ENCODE data around the gene HDAC4.

Gene HDAC4

DNA sequence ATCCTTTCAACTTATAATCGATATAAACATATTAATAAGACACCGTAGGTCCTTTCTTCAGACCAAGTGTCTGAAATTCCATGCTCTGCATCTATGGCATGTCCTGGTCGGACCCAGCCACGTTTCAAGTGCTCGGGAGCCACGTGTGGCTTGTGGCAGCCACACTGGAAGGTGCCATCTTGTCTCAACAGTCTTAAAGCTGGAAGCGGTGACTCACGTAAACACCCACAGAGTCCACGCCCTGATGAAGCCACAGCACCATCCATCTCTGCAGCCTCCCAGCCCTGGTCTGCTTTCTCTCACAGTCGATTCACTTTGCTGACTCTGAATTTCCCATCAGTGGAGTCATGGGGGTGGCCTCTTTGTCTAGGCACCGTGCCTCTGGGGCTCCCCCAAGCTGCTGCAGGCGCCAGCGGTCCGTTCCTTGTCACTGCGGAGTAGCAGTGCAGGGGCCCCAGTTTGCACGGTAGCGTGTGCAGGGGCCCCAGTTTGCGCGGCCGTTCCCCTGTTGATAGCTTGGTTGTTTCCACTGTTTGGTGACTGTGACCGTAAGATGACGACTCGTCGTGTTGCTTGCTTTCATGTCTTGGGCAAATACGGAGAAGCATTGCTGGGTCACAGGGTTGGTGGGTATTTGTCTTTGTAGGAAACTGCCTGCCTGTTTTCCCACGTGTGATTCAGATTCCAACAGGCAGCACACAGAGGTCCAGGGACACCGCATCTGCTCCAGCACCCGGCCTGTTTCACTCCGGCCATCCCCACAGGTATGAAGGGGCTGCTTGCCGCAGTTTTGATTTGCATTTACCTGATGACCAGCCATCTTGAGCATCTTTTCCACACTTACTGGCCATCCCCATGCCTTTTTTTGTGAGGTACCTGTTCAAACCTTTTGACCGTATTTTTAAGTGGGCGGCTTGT lies 240.3 kb downstream of the HDAC4 start:
- DNase-seq, result no peak

DNA sequence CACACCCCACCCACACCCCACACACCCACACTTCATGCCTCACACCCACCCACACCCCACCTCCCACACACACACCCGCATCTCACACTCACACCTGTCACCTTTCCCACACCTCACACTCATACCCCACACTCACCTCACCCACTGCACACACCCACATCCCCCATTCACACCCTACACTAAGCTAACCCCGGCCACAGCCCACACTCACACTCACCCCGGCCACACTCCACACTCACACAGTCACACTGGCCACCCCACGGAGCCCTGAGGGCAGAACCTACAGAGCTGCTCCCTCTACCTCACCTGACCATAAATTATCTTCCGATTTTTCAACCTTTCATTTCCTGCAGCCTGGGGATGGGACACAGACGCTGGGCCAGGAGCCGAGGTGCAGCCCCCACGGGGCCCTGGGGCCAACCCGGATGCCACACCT lies 241.3 kb downstream of the HDAC4 start:
- DNase-seq, result no peak

DNA sequence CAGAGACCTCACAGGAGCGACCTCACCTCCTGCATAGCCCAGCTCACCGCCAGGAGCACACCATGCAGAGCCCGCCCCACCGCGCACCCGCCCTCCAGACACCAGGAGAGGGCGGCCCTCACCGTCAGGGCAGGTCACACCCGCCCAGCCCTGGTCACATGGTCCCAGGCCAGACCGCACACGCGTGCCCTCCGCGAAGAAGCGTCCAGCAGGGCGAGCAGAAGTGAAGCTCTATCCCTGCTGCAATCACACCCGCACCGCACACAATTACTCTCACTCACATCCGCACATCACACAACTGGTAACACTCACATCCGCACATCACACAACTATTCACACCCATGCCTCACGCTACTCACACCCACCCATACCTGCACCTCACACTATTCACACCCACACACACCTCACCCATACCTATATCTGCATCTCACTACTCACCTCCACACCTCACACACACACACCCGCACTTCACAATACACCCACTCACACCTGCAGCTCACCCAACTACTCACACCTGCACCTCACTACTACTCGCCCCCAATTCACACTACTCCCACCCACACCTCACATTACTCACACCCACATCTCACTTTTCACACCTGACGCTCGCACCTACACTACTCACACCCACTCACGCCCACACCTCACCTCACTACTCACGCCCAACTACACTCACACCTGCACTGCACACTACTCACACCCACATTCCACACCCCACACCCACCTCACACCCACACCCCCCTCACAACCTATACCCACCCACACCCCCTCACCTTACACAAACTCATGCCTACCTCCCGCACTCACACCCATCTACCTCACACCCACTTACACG lies 242.0 kb downstream of the HDAC4 start:
- DNase-seq, result no peak

DNA sequence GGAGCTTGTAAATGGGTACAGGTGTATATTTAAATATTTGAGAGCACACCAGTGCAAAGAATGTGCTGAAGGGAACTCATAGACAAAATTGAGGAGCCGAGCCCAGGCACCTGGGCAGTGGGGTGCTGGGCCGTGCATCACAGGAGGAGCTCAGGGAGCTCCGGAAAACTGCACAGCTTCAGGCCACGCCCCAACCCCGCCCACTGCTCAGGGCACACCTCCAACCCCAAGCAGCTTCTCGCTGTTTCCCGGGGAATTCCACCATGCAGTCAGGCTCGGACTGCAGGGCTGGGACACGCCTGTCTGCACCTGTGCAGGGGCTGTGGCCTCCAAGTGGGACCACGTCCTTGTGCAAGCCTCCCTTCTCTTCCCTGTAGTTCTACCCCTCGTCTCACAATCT lies 243.0 kb downstream of the HDAC4 start:
- peak; percentile 66 for DNase-seq

DNA sequence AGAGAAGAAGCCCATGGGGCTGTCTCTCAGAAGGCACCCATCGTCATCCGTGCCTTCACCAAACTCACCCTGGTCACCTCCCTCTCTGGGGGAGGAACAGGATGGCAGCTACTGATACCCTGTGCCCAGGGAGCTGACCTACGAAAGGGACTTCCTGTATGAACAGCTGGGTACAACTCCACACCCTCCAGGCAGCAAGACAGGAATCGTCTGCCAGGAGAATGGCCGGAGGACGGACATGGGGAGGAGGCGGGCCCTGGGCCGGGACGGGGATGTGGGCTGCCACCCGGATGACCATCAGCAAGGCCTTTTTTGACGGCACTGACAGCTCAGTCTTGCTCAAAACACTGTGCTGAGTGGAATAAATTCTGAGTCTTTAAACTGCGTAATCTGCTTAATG lies 243.6 kb downstream of the HDAC4 start:
- DNase-seq, result no peak

DNA sequence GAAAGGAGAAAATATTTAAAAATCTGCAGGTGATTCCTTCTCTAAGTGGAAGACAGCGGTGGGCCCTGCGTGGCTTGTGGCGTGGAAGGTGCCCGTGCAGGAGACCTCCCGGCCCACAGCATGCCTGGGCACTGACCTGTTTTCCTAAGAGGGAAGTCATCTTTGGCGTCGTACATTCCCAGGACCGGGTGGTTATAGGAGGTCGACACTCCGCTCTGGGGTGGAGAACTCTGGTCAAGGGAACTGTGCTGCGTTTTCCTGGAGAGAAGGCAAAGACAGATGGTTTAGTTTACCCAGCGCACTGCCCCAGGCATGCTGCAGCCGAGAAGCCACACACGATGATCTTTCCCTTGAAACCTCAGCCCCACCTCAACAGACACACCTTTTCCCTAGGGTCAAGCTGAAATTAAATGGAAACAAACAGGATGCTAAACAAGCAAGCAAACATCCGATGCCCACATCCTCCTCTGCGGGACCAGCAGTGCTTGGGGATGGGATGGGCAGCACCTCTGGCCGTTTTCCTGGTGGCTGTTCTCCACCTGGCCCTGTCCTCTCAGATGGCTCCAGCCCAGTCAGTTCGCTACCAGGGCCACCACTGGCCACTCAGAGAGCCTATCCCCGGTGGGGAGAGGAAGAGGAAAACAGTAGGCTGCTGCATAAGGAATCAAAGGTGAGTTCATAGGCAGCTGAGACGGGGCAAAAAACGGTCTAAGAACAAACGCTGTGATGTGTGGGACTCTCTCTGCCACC lies 244.1 kb downstream of the HDAC4 start:
- DNase-seq, result no peak

DNA sequence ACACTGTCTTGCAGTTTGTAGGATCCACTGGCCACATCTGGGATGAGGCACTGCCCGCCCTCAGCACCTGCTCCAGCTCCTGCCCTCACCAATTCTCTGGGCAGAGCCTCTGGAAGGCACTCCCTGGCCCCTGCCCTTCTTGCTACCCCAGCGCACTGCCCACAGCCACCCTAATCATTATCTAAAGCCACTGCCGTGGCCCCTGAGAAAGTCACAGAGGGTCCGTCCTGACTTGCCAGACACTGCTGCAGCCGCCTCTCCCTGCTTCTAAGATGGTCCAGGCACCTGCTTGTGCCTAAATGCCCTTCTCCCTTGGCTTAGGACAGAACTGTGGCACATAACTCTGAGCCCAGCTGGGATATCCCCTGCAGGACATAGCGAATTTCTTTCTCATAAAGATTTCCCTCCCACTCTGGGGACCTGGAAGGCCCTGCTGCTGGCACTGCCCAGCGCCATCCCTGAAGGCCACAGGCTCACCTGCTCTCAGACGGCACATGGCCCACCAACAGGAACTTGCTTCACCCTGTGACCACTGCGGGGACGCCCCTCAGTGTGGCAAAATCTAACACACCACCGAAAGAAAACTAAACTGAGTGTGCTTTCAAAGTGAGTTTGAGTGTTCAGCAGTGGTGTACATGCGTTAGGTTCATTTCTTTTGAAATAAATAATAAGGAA lies 244.9 kb downstream of the HDAC4 start:
- DNase-seq, result no peak

DNA sequence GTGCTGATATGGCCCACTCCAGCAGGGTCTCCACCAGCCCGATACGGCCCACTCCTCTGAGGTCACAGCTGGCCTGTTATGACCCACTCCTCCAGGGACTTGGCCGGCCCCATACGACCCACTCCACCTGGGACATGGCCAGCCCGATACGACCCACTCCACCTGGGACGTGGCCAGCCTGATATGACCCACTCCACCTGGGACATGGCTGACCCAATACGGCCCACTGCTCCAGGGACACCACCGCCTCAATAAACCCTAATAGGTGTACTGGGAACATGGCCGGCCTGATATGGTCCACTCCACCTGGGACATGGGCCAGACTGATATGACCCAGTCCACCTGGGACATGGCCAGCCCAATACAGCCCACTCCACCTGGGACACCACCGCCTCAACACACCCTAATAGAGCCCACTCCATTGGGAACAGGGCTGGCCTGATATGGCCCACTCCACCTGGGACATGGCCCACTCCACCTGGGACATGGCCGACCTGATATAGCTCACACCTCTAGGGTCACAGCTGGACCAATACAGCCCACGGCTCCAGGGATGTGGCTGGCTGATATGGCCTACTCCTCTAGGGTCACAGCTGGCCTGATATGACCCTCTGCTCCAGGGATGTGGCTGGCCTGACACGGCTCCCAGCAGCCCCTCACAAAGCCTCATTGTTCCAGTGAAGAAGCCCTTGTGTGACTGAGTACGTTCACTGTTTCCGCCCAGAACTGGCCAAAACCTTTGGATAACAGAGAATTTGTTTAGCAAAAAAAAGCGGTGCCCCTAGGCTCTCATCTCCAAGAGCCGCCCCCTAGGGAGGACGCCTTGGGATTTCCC lies 245.6 kb downstream of the HDAC4 start:
- no peak for DNase-seq

DNA sequence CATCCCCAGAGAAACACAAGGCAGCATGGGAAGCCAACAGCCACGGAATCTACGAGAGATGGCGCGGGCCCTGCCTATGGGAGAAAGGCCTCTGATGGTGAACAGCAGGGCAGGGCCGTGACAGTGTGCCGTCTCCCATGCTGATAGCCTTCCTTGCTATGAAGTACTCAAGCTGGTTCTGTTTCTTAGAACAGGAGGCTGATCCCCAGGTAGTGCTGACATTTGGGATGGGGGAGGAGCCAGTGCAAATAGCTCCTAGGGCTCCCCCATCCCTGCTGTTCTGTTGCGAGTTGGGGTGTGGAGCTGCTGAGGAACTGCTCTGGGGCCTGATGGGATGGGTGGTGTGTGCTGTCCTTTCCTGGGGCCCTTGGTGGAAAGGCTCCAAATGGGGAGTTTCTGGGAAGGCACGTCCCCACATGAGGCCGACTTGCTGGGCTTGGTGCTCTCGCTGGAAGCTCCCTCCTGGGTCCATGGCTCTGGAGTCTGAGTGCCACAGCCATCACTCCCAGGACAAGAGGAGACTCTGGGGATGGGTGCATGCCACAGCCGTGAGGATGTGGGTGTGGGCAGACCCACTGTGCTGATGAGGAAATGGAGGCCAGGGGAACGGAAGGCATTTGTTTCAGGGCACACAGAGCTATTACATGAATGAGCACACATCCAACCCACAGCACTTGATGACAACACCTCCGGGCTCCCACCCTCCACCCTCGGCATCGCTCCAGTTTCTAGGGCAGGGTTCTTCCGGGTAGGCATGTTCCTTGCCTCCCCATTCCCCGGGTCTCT lies 246.8 kb downstream of the HDAC4 start:
- no peak for DNase-seq

DNA sequence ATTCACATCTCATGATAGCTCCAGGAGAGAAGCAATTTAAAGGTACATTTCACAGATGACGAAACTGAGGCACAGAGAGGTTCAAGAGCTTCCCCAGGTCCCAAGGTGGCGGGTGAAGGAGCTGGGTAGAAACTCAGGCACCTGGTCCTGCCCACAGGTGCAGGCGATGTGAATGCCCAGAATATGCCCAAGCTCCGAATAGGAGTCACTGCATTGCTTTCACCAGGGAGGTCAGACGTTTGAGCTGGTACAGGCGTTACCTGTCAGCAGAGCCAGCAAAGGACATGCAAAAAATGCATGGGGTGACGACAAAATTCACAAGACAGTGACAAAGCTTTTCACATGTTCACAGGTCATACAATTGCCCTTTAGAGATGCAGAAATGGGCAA lies 247.9 kb downstream of the HDAC4 start:
- DNase-seq, result no peak

DNA sequence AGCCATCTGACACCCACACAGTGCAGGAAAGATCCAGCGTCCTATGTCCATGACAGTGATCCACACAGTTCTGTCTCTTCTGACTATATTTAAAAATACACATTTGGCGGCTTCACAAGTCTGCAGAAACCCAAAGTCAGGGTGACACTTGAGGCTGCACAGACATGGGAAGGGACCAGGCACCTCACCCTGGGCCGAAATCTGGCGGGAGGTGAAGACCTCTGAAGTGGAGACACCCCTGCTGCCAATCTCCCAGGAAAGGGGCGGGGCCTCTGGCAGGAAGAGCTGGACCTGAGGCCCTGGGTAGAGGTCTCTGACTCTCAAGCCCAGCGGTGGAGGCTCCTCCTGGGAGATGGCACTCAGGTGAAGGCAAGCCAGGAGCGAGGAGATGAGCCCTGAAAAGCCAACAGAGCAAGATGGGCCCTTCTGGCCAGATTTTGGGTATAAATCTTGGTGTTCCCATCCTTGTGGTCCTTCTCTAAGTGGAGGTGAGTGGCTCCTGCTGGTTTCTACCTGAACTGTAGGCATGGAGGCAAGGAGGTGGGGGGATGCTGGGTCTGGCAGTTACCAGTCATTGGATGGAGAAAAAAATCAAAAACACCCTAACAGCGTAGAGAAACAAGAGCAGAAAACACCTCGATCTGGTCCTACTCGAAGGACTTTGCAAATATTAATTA lies 248.4 kb downstream of the HDAC4 start:
- no peak for DNase-seq

DNA sequence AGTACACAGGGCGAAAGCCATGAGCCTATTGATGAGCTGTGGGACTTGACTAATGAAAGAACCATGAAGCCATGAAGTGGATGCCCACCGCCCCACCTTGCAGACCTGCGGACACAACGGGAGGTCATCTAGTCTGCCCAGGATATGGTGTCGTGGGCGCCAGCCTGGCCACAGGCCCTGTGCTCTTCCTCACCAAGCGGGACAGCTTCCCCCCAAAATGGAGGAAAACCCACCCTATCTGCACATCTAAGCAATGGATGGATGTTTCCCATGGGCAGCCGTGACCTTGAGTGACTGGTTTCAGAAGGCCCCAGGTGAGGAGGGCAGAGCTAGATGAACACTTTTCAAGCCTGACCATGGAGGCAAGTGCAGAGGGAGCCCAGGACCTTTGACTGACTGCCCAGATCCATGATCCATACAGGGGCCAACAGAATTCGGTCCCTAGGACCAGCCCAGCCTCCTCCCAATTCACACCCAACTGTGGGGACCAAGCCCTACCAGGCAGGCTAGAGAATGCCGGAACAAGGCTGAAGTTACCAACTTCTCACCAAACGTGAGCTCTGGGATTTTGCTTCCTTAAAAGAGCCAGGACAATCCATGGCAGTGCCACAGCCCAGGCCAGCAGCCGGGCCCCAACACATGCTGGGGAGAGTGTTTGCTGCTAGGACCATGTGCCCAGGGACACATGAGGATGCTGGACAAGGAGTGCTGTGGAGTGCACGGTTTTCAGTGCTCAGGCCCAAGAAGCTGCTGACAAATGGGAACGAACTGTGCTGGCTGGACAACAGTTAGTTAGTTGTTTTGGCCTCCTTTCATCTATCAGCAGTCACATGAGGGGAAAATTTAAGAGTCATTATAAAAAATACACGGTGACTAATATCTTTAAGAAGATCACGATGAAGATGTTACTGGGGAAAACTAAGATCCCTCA lies 249.4 kb downstream of the HDAC4 start:
- DNase-seq, result no peak

DNA sequence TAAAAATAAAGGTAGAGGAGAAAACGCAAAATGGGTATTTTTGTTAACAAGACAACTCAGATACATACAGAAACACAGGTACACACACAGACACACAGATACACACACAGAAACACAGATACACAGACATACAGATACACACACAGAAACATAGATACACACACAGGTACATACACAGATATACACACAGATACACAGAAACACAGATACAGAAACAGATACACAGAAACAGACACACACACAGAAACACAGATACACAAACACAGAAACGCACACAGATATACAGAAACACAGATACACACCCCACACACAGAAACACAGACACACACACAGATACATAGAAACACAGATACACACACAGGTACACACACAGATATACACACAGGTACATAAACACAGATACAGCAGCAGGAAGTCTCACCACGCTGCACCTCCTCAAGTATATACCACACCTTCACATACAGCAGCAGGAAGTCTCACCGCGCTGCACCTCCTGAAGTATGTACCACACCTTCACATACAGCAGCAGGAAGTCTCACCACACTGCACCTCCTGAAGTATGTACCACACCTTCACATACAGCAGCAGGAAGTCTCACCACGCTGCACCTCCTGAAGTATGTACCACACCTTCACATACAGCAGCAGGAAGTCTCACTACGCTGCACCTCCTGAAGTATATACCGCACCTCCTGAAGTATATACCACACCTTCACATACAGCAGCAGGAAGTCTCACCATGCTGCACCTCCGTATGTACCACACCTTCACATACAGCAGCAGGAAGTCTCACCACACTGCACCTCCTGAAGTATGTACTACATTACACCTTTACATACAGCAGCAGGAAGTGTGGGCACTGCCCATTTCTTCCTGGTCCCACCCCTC lies 250.5 kb downstream of the HDAC4 start:
- DNase-seq, result no peak

DNA sequence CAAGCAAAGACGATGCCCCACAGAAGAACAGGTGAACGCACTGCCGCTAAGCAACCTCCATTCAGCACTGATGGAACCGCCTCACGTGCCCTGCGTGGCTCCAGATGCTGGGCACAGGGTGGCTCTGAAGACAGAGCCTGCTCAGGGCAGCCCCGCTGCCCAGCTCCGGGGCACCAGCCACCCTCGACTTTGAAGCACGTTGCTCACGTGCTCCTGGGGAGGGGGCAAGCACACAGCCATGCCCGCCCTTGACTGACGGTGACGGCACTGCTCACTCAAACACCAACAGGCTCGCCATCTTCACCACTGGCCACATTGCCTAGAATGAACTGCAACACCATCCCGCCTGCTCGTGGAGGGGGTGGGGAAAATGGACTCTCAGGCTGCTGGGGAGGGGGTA lies 251.3 kb downstream of the HDAC4 start:
- no peak for DNase-seq

DNA sequence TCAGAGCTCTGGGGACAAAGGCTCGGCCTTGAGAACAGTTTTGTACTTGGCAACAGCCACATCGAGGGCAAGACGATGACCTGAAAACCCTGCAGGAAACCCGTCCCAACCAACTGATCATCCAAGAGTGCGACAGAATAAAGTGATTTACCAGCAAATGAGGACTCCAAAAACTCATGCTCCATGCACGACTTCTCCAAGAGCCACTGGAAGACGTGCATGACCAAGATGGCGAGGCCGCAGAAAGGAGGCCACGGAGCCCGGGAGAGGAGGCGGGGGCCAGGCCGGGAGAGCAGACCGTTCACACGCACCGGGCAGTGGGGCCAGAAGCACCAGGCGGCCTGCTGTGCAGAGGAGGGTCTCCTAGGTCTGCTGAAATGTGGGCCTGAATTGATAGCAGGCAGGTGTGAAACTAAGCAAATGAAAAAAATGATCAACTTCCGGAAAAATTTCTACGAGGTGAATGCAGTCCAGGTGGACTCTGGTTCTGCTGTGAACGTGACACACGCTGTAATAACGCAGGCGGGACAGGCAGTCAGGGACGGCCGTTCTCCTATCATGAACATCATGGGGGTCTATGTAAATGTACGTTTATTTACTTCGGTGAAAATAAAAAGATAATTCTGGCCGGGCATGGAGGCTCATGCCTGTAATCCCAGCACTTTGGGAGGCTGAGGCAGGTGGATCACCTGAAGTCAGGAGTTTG lies 252.2 kb downstream of the HDAC4 start:
- DNase-seq, result no peak

DNA sequence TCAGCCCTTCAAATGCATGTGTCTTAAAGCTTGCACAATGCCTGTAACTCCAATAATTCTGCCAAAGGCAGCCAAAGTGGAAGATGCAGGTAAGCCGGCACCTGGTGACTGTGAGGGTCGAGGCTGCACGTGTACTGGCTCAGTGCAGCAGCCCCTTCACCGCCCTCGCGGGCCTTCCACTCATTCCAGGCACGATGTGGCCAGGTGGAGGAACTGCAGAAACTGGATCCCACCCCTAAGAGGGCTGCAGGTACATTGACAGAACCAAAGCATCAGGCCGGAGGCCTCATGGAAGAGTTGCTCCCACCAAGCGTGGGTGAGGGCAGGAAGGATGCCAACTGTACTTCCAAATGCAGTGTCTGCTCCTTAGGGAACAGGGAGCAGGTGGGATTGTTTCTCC lies 253.4 kb downstream of the HDAC4 start:
- DNase-seq, result no peak

DNA sequence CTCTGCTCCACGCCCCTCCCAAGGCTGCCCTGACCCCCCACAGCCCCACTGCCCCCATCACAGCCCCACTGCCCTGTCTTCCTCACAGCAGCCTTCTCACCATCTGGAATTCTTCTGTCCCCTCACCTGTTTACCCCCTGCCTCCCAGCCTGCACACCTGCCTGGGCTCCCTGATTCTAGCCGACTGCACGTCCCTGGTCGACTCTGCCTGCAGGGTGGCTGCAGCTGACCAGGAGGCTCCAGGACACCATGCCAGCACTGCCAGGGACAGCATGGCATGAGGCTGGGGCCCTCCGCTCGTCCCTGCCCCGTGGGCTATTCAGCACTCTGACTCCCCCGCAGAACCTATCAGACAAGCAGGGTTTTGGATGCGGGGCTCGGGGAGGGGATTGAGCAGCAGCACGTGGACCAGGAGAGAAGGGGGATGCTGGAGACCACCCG lies 254.1 kb downstream of the HDAC4 start:
- no peak for DNase-seq
